Measurements from ENCODE around the gene ADGRG6. TPM values are rescaled to one million over a fixed set of nuclear protein-coding genes. Genes with fewer than 3 reads are reported as not detected.

Gene ADGRG6
- total RNA-seq, 4 donors from 2014 or later = 15.7 to 43.3 (median 32.2) TPM

GRCh38 chr6:142367061-142367460 is 65.3 kb downstream of the ADGRG6 start:
- H3K4me3 ChIP-seq = no peak overlapping the region

GRCh38 chr6:142367501-142368018 is 65.8 kb downstream of the ADGRG6 start:
- no peaks in the 10 kb centered on the region for H3K27me3 ChIP-seq

More at GRCh38 chr6:142367061-142367460, 65.3 kb downstream of the ADGRG6 start:
- TF ChIP-seq POLR2A (IDR thresholded peaks at IDR 0.05) (no peak), CTCF (IDR thresholded peaks at IDR 0.05) (no peak)
- Histone ChIP-seq H3K36me3 (no peaks in the 10 kb centered on the region), H3K9me3 (no peaks in the 10 kb centered on the region), H3K4me1 (no peaks in the 10 kb centered on the region), H3K27ac (no peak overlapping the region), H3K27me3 (no peaks in the 10 kb centered on the region)
- no peak for DNase-seq

GRCh38 chr6:142369266-142369665 is 67.5 kb downstream of the ADGRG6 start:
- Histone ChIP-seq H3K4me1 (peaks cover 0 to 6% (median 0%) of the 10 kb centered on the region in 4 donors), H3K27me3 (no peaks in the 10 kb centered on the region), H3K27ac (no peak overlapping the region), H3K4me3 (no peak overlapping the region), H3K36me3 (no peaks in the 10 kb centered on the region), H3K9me3 (no peaks in the 10 kb centered on the region)
- no peak for DNase-seq
- no peak for TF ChIP-seq CTCF (IDR thresholded peaks at IDR 0.05)
- no peak for TF ChIP-seq POLR2A (IDR thresholded peaks at IDR 0.05)

More at GRCh38 chr6:142367501-142368018, 65.8 kb downstream of the ADGRG6 start:
- Histone ChIP-seq H3K4me1 (peaks cover 0 to 4% (median 0%) of the 10 kb centered on the region in 4 donors), H3K9me3 (no peaks in the 10 kb centered on the region), H3K27ac (no peak overlapping the region), H3K4me3 (no peak overlapping the region), H3K36me3 (no peaks in the 10 kb centered on the region)
- DNase-seq = no peak
- TF ChIP-seq POLR2A (IDR thresholded peaks at IDR 0.05) (no peak), CTCF (IDR thresholded peaks at IDR 0.05) (no peak)

GRCh38 chr6:142372348-142372747 is 70.5 kb downstream of the ADGRG6 start:
- no peak for TF ChIP-seq CTCF (IDR thresholded peaks at IDR 0.05)
- TF ChIP-seq POLR2A (IDR thresholded peaks at IDR 0.05) = no peak
- DNase-seq = no peak
- Histone ChIP-seq H3K9me3 (no peaks in the 10 kb centered on the region), H3K27ac (no peak overlapping the region), H3K4me1 (peaks cover 0 to 6% (median 0%) of the 10 kb centered on the region in 4 donors), H3K36me3 (no peaks in the 10 kb centered on the region), H3K4me3 (no peak overlapping the region), H3K27me3 (no peaks in the 10 kb centered on the region)

- no peaks in the 10 kb centered on the region for H3K27me3 ChIP-seq
- DNase-seq = no peak
- no peaks in the 10 kb centered on the region for H3K9me3 ChIP-seq
- peaks cover 0 to 6% (median 0%) of the 10 kb centered on the region in 4 donors for H3K4me1 ChIP-seq
- peak overlapping the region in 1 of 4 donors; percentile 5 for H3K27ac ChIP-seq
- TF ChIP-seq CTCF (IDR thresholded peaks at IDR 0.05) (no peak), POLR2A (IDR thresholded peaks at IDR 0.05) (no peak)
- no peaks in the 10 kb centered on the region for H3K36me3 ChIP-seq
- no peak overlapping the region for H3K4me3 ChIP-seq
Observed at GRCh38 chr6:142373268-142374090, 71.7 kb downstream of the ADGRG6 start.

All from Peyer's patch (tissue), 4 donors.